Lung (tissue), 12 donors: Measurements from ENCODE around the gene AHRR. TPM values are rescaled to one million over a fixed set of nuclear protein-coding genes. Genes with fewer than 3 reads are reported as not detected.
A peak's percentile ranks its signal among the peaks of the same experiment; 100 is the strongest.

Experiments used
- ATAC-seq: fragments of 200-7000 bp; cut with Tn5 transposase; one replicate; pipeline ENCODE4 v1.9.1; 2020; ENCODE audit warnings: moderate number of reproducible peaks; ENCODE audit not compliant: insufficient read depth, low FRiP score
- DNase-seq, 3 donors: peaks; one replicate each; pipeline ENCODE4 v3.0.0-alpha.2; 2013 to 2017
- H3K27ac ChIP-seq, 2 donors: one replicate each; pipeline ENCODE4 v1.5.1; 2013; ENCODE audit warnings: mild to moderate bottlenecking in 2 of 2, moderate library complexity in 2 of 2, control low read depth in 1 of 2, inconsistent platforms in 1 of 2, low read depth in 1 of 2, low read length in 1 of 2
- H3K27me3 ChIP-seq, 3 donors: one replicate each; pipeline ENCODE4 v1.5.1; 2013; ENCODE audit warnings: low read length in 2 of 3; ENCODE audit not compliant: control insufficient read depth in 3 of 3, insufficient read depth in 3 of 3
- H3K36me3 ChIP-seq, 4 donors: one replicate each; pipeline ENCODE4 v1.5.1; 2013; ENCODE audit warnings: low read length in 4 of 4, mild to moderate bottlenecking in 1 of 4, moderate library complexity in 1 of 4; ENCODE audit not compliant: control insufficient read depth in 4 of 4, insufficient read depth in 4 of 4
- H3K4me1 ChIP-seq, 5 donors: one replicate each; pipeline ENCODE4 v1.5.1; 2013; ENCODE audit warnings: low read length in 5 of 5, mild to moderate bottlenecking in 2 of 5, moderate library complexity in 1 of 5; ENCODE audit not compliant: control insufficient read depth in 5 of 5, insufficient read depth in 5 of 5
- H3K4me3 ChIP-seq: one replicate; pipeline ENCODE4 v1.5.1; 2013; ENCODE audit warnings: mild to moderate bottlenecking, control low read depth, moderate library complexity
- H3K9ac ChIP-seq, 2 donors: one replicate each; pipeline ENCODE4 v1.5.1; 2013; ENCODE audit warnings: low read length in 2 of 2, control low read depth in 1 of 2; ENCODE audit not compliant: insufficient read depth in 1 of 2
- H3K9me3 ChIP-seq, 4 donors: one replicate each; pipeline ENCODE4 v1.5.1; 2013; ENCODE audit warnings: low read length in 3 of 4, mild to moderate bottlenecking in 1 of 4, moderate library complexity in 1 of 4; ENCODE audit not compliant: control insufficient read depth in 4 of 4, insufficient read depth in 3 of 4
- WGBS, 2 donors: extraction: QIAGEN DNeasy Blood & Tissue Kit; methylation state at CpG; one replicate each; pipeline ENCODE4 v1.1.7; 2013; 5-methylcytosine and 5-hydroxymethylcytosine counted together
- polyA plus RNA-seq, 2 donors: library from polyadenylated mRNA; stranded (reverse); fragments of 200-250 nt; gene quantifications; one replicate each; pipeline ENCODE4 v1.2.1, GENCODE V29; 2013
- total RNA-seq, 2 donors: library from RNA; depleted of rRNA in 1 of 2; stranded (reverse); fragments of >200 nt in 1 of 2; gene quantifications; one replicate each; pipeline ENCODE4 v1.2.1, GENCODE V29; 2014 to 2021
- TF ChIP-seq, protein P1 (sequence below): IDR thresholded peaks from 2 replicates; pipeline ENCODE4 v1.5.1; 2012; ENCODE audit warnings: mild to moderate bottlenecking; ENCODE audit errors: control extremely low read depth, extremely low read depth
- donor health status: control.
- donor health status: control.
- donor health status: Bipolar disorder and iron deficiency.
- donor health status: healthy.
- donor health status: DM: yes; HTN: yes; CAD: no.

AHRR gene
- total and polyA plus RNA-seq, 4 donors: 0.63 to 8.8 (median 2.8) TPM

DNA sequence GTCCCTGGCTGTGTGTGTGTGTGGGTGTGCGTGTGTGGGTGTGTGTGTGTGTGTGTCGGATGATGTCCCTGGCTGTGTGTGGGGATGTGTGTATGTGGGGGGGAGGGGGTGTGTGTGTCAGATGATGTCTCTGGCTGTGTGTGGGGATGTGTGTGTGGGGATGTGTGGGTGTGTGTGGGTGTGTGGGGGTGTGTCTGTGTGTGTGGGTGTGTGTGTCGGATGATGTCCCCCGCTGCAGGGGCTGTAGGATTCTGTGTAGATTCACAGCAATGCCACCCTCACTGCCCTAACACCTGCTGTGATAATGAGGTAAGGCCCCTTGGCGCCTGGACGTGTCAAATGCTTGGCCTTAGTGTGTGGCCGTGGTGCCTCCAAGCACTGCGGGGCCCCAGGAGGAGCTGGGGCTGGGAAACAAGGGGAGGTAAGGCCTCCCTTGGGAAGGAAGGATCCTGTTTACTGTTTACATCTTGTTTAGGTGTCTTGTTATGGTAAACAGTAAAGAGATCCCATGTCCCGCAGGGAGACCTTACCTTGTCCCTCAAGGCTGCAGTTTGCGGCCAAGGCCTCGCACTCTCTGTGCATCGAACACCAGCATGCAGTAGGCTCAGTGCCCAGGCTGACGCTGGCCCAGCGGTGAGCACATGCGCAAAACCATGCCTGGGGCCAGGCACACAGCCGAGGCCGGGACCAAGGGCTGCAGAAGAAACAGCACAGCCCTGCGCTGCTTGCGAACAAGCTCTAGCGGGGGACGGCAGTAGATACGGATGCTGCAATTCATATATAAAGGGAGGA, 24.1 kb downstream of the AHRR start:
- Histone ChIP-seq H3K4me3 (no peak overlapping the region), H3K27me3 (peaks cover 0 to 29% (median 0%) of the 10 kb centered on the region in 3 donors), H3K36me3 (no peaks in the 10 kb centered on the region), H3K27ac (no peak overlapping the region), H3K9me3 (peaks cover 0 to 2% (median 0%) of the 10 kb centered on the region in 4 donors), H3K4me1 (peaks cover 0 to 9% (median 0%) of the 10 kb centered on the region in 5 donors), H3K9ac (no peak overlapping the region)
- whole genome bisulfite sequencing, 2 donors: 73 to 74% methylated on average over 22 of the region's 22 CpGs
- DNase-seq: peak; percentile 46 to 71 (median 68)
- no peak for ATAC-seq
- TF ChIP-seq, protein P1, sequence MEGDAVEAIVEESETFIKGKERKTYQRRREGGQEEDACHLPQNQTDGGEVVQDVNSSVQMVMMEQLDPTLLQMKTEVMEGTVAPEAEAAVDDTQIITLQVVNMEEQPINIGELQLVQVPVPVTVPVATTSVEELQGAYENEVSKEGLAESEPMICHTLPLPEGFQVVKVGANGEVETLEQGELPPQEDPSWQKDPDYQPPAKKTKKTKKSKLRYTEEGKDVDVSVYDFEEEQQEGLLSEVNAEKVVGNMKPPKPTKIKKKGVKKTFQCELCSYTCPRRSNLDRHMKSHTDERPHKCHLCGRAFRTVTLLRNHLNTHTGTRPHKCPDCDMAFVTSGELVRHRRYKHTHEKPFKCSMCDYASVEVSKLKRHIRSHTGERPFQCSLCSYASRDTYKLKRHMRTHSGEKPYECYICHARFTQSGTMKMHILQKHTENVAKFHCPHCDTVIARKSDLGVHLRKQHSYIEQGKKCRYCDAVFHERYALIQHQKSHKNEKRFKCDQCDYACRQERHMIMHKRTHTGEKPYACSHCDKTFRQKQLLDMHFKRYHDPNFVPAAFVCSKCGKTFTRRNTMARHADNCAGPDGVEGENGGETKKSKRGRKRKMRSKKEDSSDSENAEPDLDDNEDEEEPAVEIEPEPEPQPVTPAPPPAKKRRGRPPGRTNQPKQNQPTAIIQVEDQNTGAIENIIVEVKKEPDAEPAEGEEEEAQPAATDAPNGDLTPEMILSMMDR: no peak

DNA sequence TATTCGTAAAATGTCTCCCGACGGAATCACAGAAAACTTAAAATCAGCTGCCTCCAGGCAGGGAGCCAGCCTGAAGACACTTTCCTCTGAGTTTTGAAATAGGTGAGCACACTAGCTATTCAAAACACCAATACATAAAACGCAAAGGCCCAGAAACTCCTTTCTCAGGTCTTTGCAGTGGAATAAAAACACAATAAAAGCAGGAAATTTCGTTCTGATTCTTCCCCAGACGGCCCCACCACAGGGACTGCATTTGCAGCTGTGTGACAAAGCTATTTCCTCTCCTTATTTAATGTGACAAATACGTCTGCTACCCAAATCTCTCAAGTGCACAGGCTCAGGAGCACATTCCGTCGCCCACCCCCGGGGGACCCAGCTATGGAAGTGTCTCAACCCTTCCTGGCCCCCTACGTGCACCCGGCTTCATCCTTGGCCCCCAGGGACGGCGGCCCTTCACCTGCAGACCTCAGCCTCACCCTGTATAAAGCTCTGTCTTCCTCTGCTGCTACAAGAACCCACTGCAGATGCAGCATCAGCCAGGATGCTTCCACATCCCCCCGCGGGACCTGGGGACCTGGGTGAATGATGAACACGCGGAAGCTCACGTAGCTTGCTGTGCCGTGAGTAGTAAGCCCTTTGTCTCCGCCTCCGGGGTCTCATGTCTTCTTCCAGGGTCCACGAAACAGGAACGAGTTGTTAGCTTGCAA, 24.9 kb downstream of the AHRR start:
- Histone ChIP-seq H3K4me3 (no peak overlapping the region), H3K36me3 (peaks cover 0 to 3% (median 0%) of the 10 kb centered on the region in 4 donors), H3K9me3 (peaks cover 0 to 2% (median 1%) of the 10 kb centered on the region in 4 donors), H3K27me3 (peaks cover 0 to 29% (median 0%) of the 10 kb centered on the region in 3 donors), H3K9ac (no peak overlapping the region), H3K27ac (no peak overlapping the region), H3K4me1 (peaks cover 0 to 9% (median 0%) of the 10 kb centered on the region in 5 donors)
- TF ChIP-seq, protein P1: no peak
- DNase-seq (no peak), ATAC-seq (no peak)
- 30 to 56% methylated on average over 24 of the region's 24 CpGs for WGBS, 2 donors

DNA sequence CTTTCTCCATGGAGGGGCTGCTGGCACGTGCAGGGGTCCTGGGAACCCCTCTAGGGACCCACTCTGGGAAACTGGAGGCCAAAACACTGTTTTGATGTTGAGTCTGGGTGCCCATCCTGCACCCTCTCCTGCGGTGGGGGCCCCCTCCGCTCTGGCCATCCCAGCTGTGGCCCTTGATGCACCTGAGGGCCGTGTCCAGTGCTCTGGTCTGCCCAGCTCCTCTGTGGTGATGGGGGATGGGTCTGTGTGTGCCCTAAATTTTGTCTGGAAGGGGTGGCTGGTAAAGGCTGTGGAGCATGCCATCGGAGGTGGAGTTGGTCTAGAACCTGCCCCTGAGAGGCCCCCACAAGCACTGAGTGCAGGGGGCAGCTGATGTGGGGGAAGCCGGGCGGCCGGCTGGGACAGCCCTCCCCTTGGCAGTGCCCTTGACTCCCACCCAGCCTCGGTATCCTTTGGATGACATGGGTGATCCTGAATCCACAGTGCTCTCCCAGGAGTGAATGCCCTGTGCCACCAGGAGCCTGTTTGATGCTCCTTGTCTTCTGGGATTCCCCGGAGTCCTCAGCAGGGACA, 26.3 kb downstream of the AHRR start:
- WGBS, 2 donors: 91 to 92% methylated on average over 10 of the region's 10 CpGs
- Histone ChIP-seq H3K36me3 (peaks cover 0 to 4% (median 0%) of the 10 kb centered on the region in 4 donors), H3K27ac (no peak overlapping the region), H3K9me3 (peaks cover 0 to 3% (median 1%) of the 10 kb centered on the region in 4 donors), H3K4me1 (peaks cover 0 to 6% (median 0%) of the 10 kb centered on the region in 5 donors), H3K4me3 (no peak overlapping the region), H3K27me3 (peaks cover 0 to 28% (median 0%) of the 10 kb centered on the region in 3 donors), H3K9ac (no peak overlapping the region)
- DNase-seq (no peak), ATAC-seq (no peak)
- TF ChIP-seq, protein P1: no peak
